ENCODE data around the gene SEMA3D.

The SEMA3D gene

GRCh38 chr7:85217085-85217484, 30.2 kb upstream of the SEMA3D start:
- no peak overlapping the region for H3K23ac ChIP-seq (ENCODE audit: low read length)

DNA sequence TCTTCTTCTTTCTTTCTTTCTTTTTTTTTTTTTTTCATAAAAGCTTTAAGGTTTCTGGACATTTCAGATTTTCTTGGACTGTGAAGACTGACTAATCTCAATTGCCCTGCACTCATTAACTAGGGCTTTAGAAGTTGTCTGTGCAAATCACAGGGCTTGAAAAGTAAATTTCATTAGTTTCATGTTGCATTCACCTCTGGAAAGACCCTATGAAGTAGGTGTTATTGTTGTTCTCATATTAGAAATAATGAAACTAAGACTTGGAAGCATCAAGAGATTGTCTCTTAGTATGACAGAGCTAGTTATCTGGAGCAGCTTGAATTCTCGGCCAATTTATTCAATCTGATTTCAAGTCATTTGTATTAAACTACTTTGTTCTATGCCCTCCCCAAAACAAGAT, 28.2 kb upstream of the SEMA3D start:
- Histone ChIP-seq H3K79me2 (ENCODE audit: control insufficient read depth, insufficient read depth, low read length) (no peaks in the 10 kb centered on the region), H3K27me3 (ENCODE audit: insufficient read depth, low read length, poor library complexity) (no peaks in the 10 kb centered on the region), H2BK120ac (ENCODE audit: low read depth, low read length) (no peak overlapping the region), H2BK5ac (ENCODE audit: low read length) (no peak overlapping the region), H3K4me2 (ENCODE audit: low read length) (no peak overlapping the region), H4K8ac (ENCODE audit: low read depth, low read length) (no peak overlapping the region), H3K36me3 (ENCODE audit: control insufficient read depth, insufficient read depth, low read length) (no peaks in the 10 kb centered on the region), H3K4me3 (ENCODE audit: low read length) (no peak overlapping the region), H3K79me1 (ENCODE audit: low read length) (no peaks in the 10 kb centered on the region), H4K5ac (ENCODE audit: low read length) (no peak overlapping the region), H3K4me1 (ENCODE audit: control insufficient read depth, low read depth, low read length) (no peaks in the 10 kb centered on the region), H2AK5ac (ENCODE audit: low read length) (no peak overlapping the region), H3K56ac (ENCODE audit: low read length) (no peak overlapping the region), H3K18ac (ENCODE audit: low read length) (no peak overlapping the region), H3K9ac (ENCODE audit: low read length) (no peak overlapping the region), H3K23ac (ENCODE audit: low read length) (no peak overlapping the region), H3K4ac (ENCODE audit: low read depth, low read length) (no peak overlapping the region), H2BK15ac (replicated peaks; ENCODE audit: low read depth) (no peak overlapping the region), H3K27ac (ENCODE audit: low read depth, low read length) (no peak overlapping the region)
- WGBS (ENCODE audit: extremely low coverage, insufficient coverage, low lambda C conversion rate), result no CpG with 5 or more reads among the region's 1 CpG
- DNase-seq, result no peak

More at GRCh38 chr7:85217085-85217484, 30.2 kb upstream of the SEMA3D start:
- H3K27me3 ChIP-seq (ENCODE audit: insufficient read depth, low read length, poor library complexity), result no peaks in the 10 kb centered on the region
- no peak overlapping the region for H2BK15ac ChIP-seq (replicated peaks; ENCODE audit: low read depth)
- H3K56ac ChIP-seq (ENCODE audit: low read length), result no peak overlapping the region
- H3K4ac ChIP-seq (ENCODE audit: low read depth, low read length), result no peak overlapping the region
- H3K18ac ChIP-seq (ENCODE audit: low read length), result no peak overlapping the region
- no peak for DNase-seq
- H3K79me2 ChIP-seq (ENCODE audit: control insufficient read depth, insufficient read depth, low read length), result no peaks in the 10 kb centered on the region
- no peak overlapping the region for H2BK120ac ChIP-seq (ENCODE audit: low read depth, low read length)
- H3K36me3 ChIP-seq (ENCODE audit: control insufficient read depth, insufficient read depth, low read length), result no peaks in the 10 kb centered on the region
- H4K8ac ChIP-seq (ENCODE audit: low read depth, low read length), result no peak overlapping the region
- H2BK5ac ChIP-seq (ENCODE audit: low read length), result no peak overlapping the region
- no peak overlapping the region for H3K4me2 ChIP-seq (ENCODE audit: low read length)
- H3K79me1 ChIP-seq (ENCODE audit: low read length), result no peaks in the 10 kb centered on the region
- no peak overlapping the region for H2AK5ac ChIP-seq (ENCODE audit: low read length)
- no peak overlapping the region for H3K4me3 ChIP-seq (ENCODE audit: low read length)
- no peak overlapping the region for H3K27ac ChIP-seq (ENCODE audit: low read depth, low read length)
- no peaks in the 10 kb centered on the region for H3K4me1 ChIP-seq (ENCODE audit: control insufficient read depth, low read depth, low read length)
- H4K5ac ChIP-seq (ENCODE audit: low read length), result no peak overlapping the region
- H3K9ac ChIP-seq (ENCODE audit: low read length), result no peak overlapping the region
- WGBS (ENCODE audit: extremely low coverage, insufficient coverage, low lambda C conversion rate), result no CpG with 5 or more reads among the region's 2 CpGs

DNA sequence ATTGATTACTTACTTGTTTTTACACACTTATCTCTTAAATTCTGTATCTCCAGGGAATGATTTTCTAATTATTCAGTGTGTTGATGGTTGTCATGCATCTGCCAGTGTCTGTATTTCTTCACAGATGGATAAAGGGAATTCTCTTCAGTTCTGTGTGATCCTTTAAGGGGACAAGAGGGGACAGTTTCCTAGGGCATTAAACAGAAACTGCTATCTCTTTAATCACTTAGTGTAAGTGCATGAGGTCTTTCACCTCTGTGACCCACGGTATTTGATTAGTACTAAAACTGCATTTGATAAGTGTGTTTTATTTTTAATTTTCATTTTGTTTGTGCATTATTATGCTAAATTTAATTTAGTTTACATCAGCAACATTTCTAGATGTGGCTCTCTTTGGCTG, 26.6 kb upstream of the SEMA3D start:
- no peak overlapping the region for H2BK15ac ChIP-seq (replicated peaks; ENCODE audit: low read depth)
- H3K79me2 ChIP-seq (ENCODE audit: control insufficient read depth, insufficient read depth, low read length), result no peaks in the 10 kb centered on the region
- H2AK5ac ChIP-seq (ENCODE audit: low read length), result no peak overlapping the region
- no peaks in the 10 kb centered on the region for H3K27me3 ChIP-seq (ENCODE audit: insufficient read depth, low read length, poor library complexity)
- H4K8ac ChIP-seq (ENCODE audit: low read depth, low read length), result no peak overlapping the region
- no peak overlapping the region for H2BK120ac ChIP-seq (ENCODE audit: low read depth, low read length)
- no peak overlapping the region for H3K4me3 ChIP-seq (ENCODE audit: low read length)
- no peaks in the 10 kb centered on the region for H3K36me3 ChIP-seq (ENCODE audit: control insufficient read depth, insufficient read depth, low read length)
- H3K27ac ChIP-seq (ENCODE audit: low read depth, low read length), result no peak overlapping the region
- H3K79me1 ChIP-seq (ENCODE audit: low read length), result no peaks in the 10 kb centered on the region
- H3K4me1 ChIP-seq (ENCODE audit: control insufficient read depth, low read depth, low read length), result no peaks in the 10 kb centered on the region
- no CpG with 5 or more reads among the region's 1 CpG for WGBS (ENCODE audit: extremely low coverage, insufficient coverage, low lambda C conversion rate)
- H3K9ac ChIP-seq (ENCODE audit: low read length), result no peak overlapping the region
- H3K56ac ChIP-seq (ENCODE audit: low read length), result no peak overlapping the region
- no peak overlapping the region for H3K4ac ChIP-seq (ENCODE audit: low read depth, low read length)
- H2BK5ac ChIP-seq (ENCODE audit: low read length), result no peak overlapping the region
- H3K23ac ChIP-seq (ENCODE audit: low read length), result no peak overlapping the region
- DNase-seq, result no peak
- H3K18ac ChIP-seq (ENCODE audit: low read length), result no peak overlapping the region
- H4K5ac ChIP-seq (ENCODE audit: low read length), result no peak overlapping the region
- H3K4me2 ChIP-seq (ENCODE audit: low read length), result no peak overlapping the region

DNA sequence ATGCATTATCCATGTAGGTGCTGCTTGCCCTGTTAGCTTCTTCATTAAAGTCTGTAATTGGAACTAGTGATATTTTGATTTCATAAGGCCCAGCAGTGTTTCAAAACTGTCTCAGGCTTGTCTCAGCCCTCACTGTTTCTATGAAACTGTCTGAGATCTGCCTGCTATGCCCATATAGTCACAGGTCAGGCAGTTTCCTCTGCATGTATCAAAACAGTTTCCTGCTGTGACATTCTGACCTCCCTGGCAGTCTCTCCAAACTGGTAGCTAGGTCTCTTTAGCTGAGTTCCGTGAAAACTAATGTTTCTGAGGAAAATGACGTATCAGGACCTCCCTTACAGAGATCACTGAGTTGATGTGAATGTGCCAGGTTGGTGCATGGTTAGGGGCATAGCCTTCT, 18.9 kb upstream of the SEMA3D start:
- Histone ChIP-seq H3K79me1 (ENCODE audit: low read length) (no peaks in the 10 kb centered on the region), H3K56ac (ENCODE audit: low read length) (no peak overlapping the region), H3K9ac (ENCODE audit: low read length) (no peak overlapping the region), H3K27me3 (ENCODE audit: insufficient read depth, low read length, poor library complexity) (no peaks in the 10 kb centered on the region), H3K79me2 (ENCODE audit: control insufficient read depth, insufficient read depth, low read length) (no peaks in the 10 kb centered on the region), H3K4me2 (ENCODE audit: low read length) (no peak overlapping the region), H3K23ac (ENCODE audit: low read length) (no peak overlapping the region), H3K4me1 (ENCODE audit: control insufficient read depth, low read depth, low read length) (no peaks in the 10 kb centered on the region), H3K4me3 (ENCODE audit: low read length) (no peak overlapping the region), H2BK5ac (ENCODE audit: low read length) (no peak overlapping the region), H4K5ac (ENCODE audit: low read length) (no peak overlapping the region), H3K18ac (ENCODE audit: low read length) (no peak overlapping the region), H2BK15ac (replicated peaks; ENCODE audit: low read depth) (no peak overlapping the region), H2BK120ac (ENCODE audit: low read depth, low read length) (no peak overlapping the region), H2AK5ac (ENCODE audit: low read length) (no peak overlapping the region), H3K4ac (ENCODE audit: low read depth, low read length) (no peak overlapping the region), H3K36me3 (ENCODE audit: control insufficient read depth, insufficient read depth, low read length) (no peaks in the 10 kb centered on the region), H4K8ac (ENCODE audit: low read depth, low read length) (no peak overlapping the region), H3K27ac (ENCODE audit: low read depth, low read length) (no peak overlapping the region)
- WGBS (ENCODE audit: extremely low coverage, insufficient coverage, low lambda C conversion rate), result no CpG with 5 or more reads among the region's 2 CpGs
- DNase-seq, result no peak

DNA sequence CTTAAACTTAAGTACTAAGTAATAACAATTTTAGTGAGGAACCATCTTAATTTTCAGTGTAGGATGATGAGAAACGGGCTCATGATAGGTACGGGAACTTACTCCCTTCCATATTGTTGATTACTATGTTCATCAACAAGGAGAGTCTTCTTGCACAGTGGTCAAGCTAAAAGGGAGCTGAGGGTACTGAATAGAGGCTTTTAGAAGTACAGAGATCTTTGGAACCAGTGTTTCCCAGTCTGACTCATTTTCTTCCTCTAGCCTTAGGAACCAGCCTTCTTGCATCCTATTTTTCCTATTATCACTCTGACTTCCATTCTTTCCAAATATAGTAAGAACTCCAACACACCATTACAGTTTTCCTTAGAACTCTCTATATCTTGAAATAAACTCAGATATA, 17.6 kb upstream of the SEMA3D start:
- Histone ChIP-seq H3K4me3 (ENCODE audit: low read length) (no peak overlapping the region), H3K27me3 (ENCODE audit: insufficient read depth, low read length, poor library complexity) (no peaks in the 10 kb centered on the region), H3K4ac (ENCODE audit: low read depth, low read length) (no peak overlapping the region), H4K5ac (ENCODE audit: low read length) (no peak overlapping the region), H2BK15ac (replicated peaks; ENCODE audit: low read depth) (no peak overlapping the region), H3K23ac (ENCODE audit: low read length) (no peak overlapping the region), H2BK120ac (ENCODE audit: low read depth, low read length) (no peak overlapping the region), H2AK5ac (ENCODE audit: low read length) (no peak overlapping the region), H3K79me1 (ENCODE audit: low read length) (no peaks in the 10 kb centered on the region), H3K56ac (ENCODE audit: low read length) (no peak overlapping the region), H3K4me2 (ENCODE audit: low read length) (no peak overlapping the region), H4K8ac (ENCODE audit: low read depth, low read length) (no peak overlapping the region), H2BK5ac (ENCODE audit: low read length) (no peak overlapping the region), H3K27ac (ENCODE audit: low read depth, low read length) (no peak overlapping the region), H3K18ac (ENCODE audit: low read length) (no peak overlapping the region), H3K9ac (ENCODE audit: low read length) (no peak overlapping the region), H3K36me3 (ENCODE audit: control insufficient read depth, insufficient read depth, low read length) (no peaks in the 10 kb centered on the region), H3K79me2 (ENCODE audit: control insufficient read depth, insufficient read depth, low read length) (no peaks in the 10 kb centered on the region), H3K4me1 (ENCODE audit: control insufficient read depth, low read depth, low read length) (no peaks in the 10 kb centered on the region)
- DNase-seq, result no peak
- no CpG with 5 or more reads among the region's 2 CpGs for WGBS (ENCODE audit: extremely low coverage, insufficient coverage, low lambda C conversion rate)

- Histone ChIP-seq H3K9ac (ENCODE audit: low read length) (no peak overlapping the region), H3K27ac (ENCODE audit: low read depth, low read length) (no peak overlapping the region), H2AK5ac (ENCODE audit: low read length) (no peak overlapping the region), H2BK120ac (ENCODE audit: low read depth, low read length) (no peak overlapping the region), H3K4ac (ENCODE audit: low read depth, low read length) (no peak overlapping the region), H4K5ac (ENCODE audit: low read length) (no peak overlapping the region), H4K8ac (ENCODE audit: low read depth, low read length) (no peak overlapping the region), H3K23ac (ENCODE audit: low read length) (no peak overlapping the region), H2BK15ac (replicated peaks; ENCODE audit: low read depth) (no peak overlapping the region), H3K4me3 (ENCODE audit: low read length) (no peak overlapping the region), H3K36me3 (ENCODE audit: control insufficient read depth, insufficient read depth, low read length) (no peaks in the 10 kb centered on the region), H3K27me3 (ENCODE audit: insufficient read depth, low read length, poor library complexity) (no peaks in the 10 kb centered on the region), H3K56ac (ENCODE audit: low read length) (no peak overlapping the region), H3K79me2 (ENCODE audit: control insufficient read depth, insufficient read depth, low read length) (no peaks in the 10 kb centered on the region), H3K4me1 (ENCODE audit: control insufficient read depth, low read depth, low read length) (no peaks in the 10 kb centered on the region), H3K18ac (ENCODE audit: low read length) (no peak overlapping the region), H3K79me1 (ENCODE audit: low read length) (no peaks in the 10 kb centered on the region), H2BK5ac (ENCODE audit: low read length) (no peak overlapping the region), H3K4me2 (ENCODE audit: low read length) (no peak overlapping the region)
- WGBS (ENCODE audit: extremely low coverage, insufficient coverage, low lambda C conversion rate), result no CpG with 5 or more reads among the region's 2 CpGs
- no peak for DNase-seq
Observed at GRCh38 chr7:85204061-85204460, 17.2 kb upstream of the SEMA3D start.

All from mesendoderm (in vitro differentiated cells).